HepG2 (cell line): Measurements from ENCODE around the gene MORN5. TPM values are rescaled to one million over a fixed set of nuclear protein-coding genes. Genes with fewer than 3 reads are reported as not detected.

ENCODE experiments used
- BHLHE40 ChIP-seq: IDR thresholded peaks from 2 replicates; pipeline ENCODE4 v1.6.1; 2011; ENCODE audit warnings: low read length, improper control_type of control experiment
- CREM ChIP-seq, 2 experiments: sonication (generic) in 1 of 2; formaldehyde crosslinking in 1 of 2; IDR thresholded peaks; 2 replicates each; pipeline versions ENCODE4 v1.4.0 to v1.6.1; 2016 to 2020; ENCODE audit warnings: antibody characterized with exemption in 1 of 2, mild to moderate bottlenecking in 1 of 2, missing genetic modification reagents in 1 of 2
- E2F2 ChIP-seq: sonication (generic); formaldehyde crosslinking; IDR thresholded peaks from 2 replicates; pipeline ENCODE4 v1.4.0; 2020; ENCODE audit warnings: missing genetic modification reagents, borderline replicate concordance
- HOXD1 ChIP-seq: sonication (generic); formaldehyde crosslinking; IDR thresholded peaks from 2 replicates; pipeline ENCODE4 v1.5.0; 2020; ENCODE audit warnings: missing genetic modification reagents
- LRRFIP1 ChIP-seq: sonication (generic); formaldehyde crosslinking; conservative IDR thresholded peaks from 2 replicates; pipeline ENCODE4 v1.4.0; 2020; ENCODE audit warnings: missing genetic modification reagents
- PBX3 ChIP-seq: sonication (generic); formaldehyde crosslinking; IDR thresholded peaks from 2 replicates; pipeline ENCODE4 v1.8.1; 2023; ENCODE audit warnings: missing genetic modification reagents, inconsistent platforms, borderline replicate concordance
- PREB ChIP-seq: sonication (generic); formaldehyde crosslinking; IDR thresholded peaks from 2 replicates; pipeline ENCODE4 v1.4.0; 2020; ENCODE audit warnings: missing genetic modification reagents
- RFX3 ChIP-seq: IDR thresholded peaks from 2 replicates; pipeline ENCODE4 v1.6.1; 2016; ENCODE audit warnings: missing biosample characterization, missing genetic modification reagents
- ZNF251 ChIP-seq: sonication (generic); formaldehyde crosslinking; IDR thresholded peaks from 2 replicates; pipeline ENCODE4 v1.9.0; 2021; ENCODE audit warnings: mild to moderate bottlenecking, missing genetic modification reagents
- ZNF407 ChIP-seq: sonication (generic); formaldehyde crosslinking; IDR thresholded peaks from one replicate; pipeline ENCODE4 v1.5.1; 2020; ENCODE audit warnings: mild to moderate bottlenecking, missing genetic modification reagents; ENCODE audit errors: not compliant biosample characterization
- ZNF546 ChIP-seq: sonication (generic); formaldehyde crosslinking; conservative IDR thresholded peaks from 2 replicates; pipeline ENCODE4 v1.8.1; 2023; ENCODE audit warnings: mild to moderate bottlenecking, missing genetic modification reagents
- ZNF589 ChIP-seq: sonication (generic); formaldehyde crosslinking; conservative IDR thresholded peaks from 2 replicates; pipeline ENCODE4 v1.8.0; 2022; ENCODE audit warnings: mild to moderate bottlenecking, moderate library complexity, missing genetic modification reagents
- ZNF841 ChIP-seq: sonication (generic); formaldehyde crosslinking; IDR thresholded peaks from 2 replicates; pipeline ENCODE4 v1.8.1; 2023; ENCODE audit warnings: missing genetic modification reagents, borderline replicate concordance
- polyA plus RNA-seq, 8 experiments: library from polyadenylated mRNA; depleted of rRNA in 3 of 8; stranded (reverse) in 7 of 8; unstranded in 1 of 8; fragments of >200 nt; fragmentation: Illumina TruSeq in 4 of 8; extraction: Trizol in 4 of 8; gene quantifications; 2 replicates each; pipeline versions ENCODE4 v1.2.1 to v1.2.3, GENCODE V29; 2011 to 2016; ENCODE audit warnings: low read depth in 4 of 8, missing spikeins in 1 of 8, mixed read lengths in 1 of 8; ENCODE audit not compliant: insufficient read depth in 1 of 8
- total RNA-seq, 5 experiments: library from RNA; depleted of rRNA; stranded (reverse); fragments of >200 nt; fragmentation: Illumina TruSeq; extraction: Trizol; gene quantifications; 2 replicates each; pipeline ENCODE4 v1.2.3, GENCODE V29; 2016; ENCODE audit warnings: low read depth in 1 of 5

MORN5 gene
- total and polyA plus RNA-seq, 2 of the 13 experiments (the other 11 are each of a cell fraction or from before 2014, with no cell fraction given), result not detected

- no peak for TF ChIP-seq ZNF407 (CRISPR knock-in tag)
- TF ChIP-seq PBX3 (CRISPR knock-in tag), result no peak
- TF ChIP-seq ZNF589, result no peak
- no peak for TF ChIP-seq LRRFIP1 (CRISPR knock-in tag)
- TF ChIP-seq BHLHE40, result no peak
- TF ChIP-seq ZNF546 (CRISPR knock-in tag), result no peak
- no peak for TF ChIP-seq CREM (IDR thresholded peaks at IDR 0.05)
- TF ChIP-seq CREM (CRISPR knock-in tag; IDR thresholded peaks at IDR 0.05), result no peak
- TF ChIP-seq ZNF841 (CRISPR knock-in tag), result no peak
- TF ChIP-seq E2F2 (CRISPR knock-in tag), result peak; percentile 32; the same call in 1 of the 2 replicates
- no peak for TF ChIP-seq HOXD1
- no peak for TF ChIP-seq ZNF251
- TF ChIP-seq PREB (CRISPR knock-in tag), result no peak
- TF ChIP-seq RFX3, result peak; percentile 80; the same call in 1 of the 2 replicates
Measured at GRCh38 chr9:122159026-122159924, at the start of gene MORN5, which contains the start of gene NDUFA8 (continued).
